Gastroesophageal sphincter (tissue), 4 donors: ENCODE results near the gene NOS1AP. TPM values are rescaled to one million over a fixed set of nuclear protein-coding genes. Genes with fewer than 3 reads are reported as not detected.
A peak's percentile ranks its signal among the peaks of the same experiment; 100 is the strongest.
"Not testable (repeated sequence)": the region's sequence is repeated elsewhere in the genome, so short reads cannot be mapped to it uniquely, and the experiment has no call there.

Experiments used
- ATAC-seq: fragments of 150-250 bp; one replicate; pipeline ENCODE4 v1.9.1; 2016; ENCODE audit warnings: mild to moderate bottlenecking, moderate library complexity
- H3K27ac ChIP-seq, 4 donors: fragments of 200-600 bp; sonication (generic) in 3 of 4; 1 replicate in 3 of 4; 2 replicates in 1 of 4; pipeline ENCODE4 v1.5.1; 2016 to 2019
- H3K27me3 ChIP-seq: fragments of 200-600 bp; sonication (generic); one replicate; pipeline ENCODE4 v1.5.1; 2019
- H3K36me3 ChIP-seq, 2 donors: fragments of 200-600 bp; sonication (generic); one replicate each; pipeline ENCODE4 v1.5.1; 2019; ENCODE audit warnings: control low read depth in 1 of 2
- H3K4me1 ChIP-seq, 3 donors: fragments of 200-600 bp; sonication (generic); 1 replicate in 2 of 3; 2 replicates in 1 of 3; pipeline ENCODE4 v1.5.1; 2016 to 2019; ENCODE audit warnings: control low read depth in 2 of 3
- H3K4me3 ChIP-seq, 2 donors: fragments of 200-600 bp; sonication (generic); one replicate each; pipeline ENCODE4 v1.5.1; 2019; ENCODE audit warnings: mild to moderate bottlenecking in 1 of 2, moderate library complexity in 1 of 2
- H3K9me3 ChIP-seq, 3 donors: fragments of 200-600 bp; sonication (generic); one replicate each; pipeline ENCODE4 v1.5.1; 2017 to 2019; ENCODE audit warnings: control low read depth in 2 of 3
- CTCF ChIP-seq, 4 experiments: fragments of 200-600 bp in 2 of 4; fragments of 450-650 bp in 2 of 4; sonication (generic) in 1 of 4; IDR thresholded peaks; one replicate each; pipeline ENCODE4 v1.5.1; 2017 to 2019; ENCODE audit warnings: antibody characterized with exemption in 4 of 4, mild to moderate bottlenecking in 2 of 4, moderate library complexity in 2 of 4
- EP300 ChIP-seq: sonication (generic); formaldehyde crosslinking; IDR thresholded peaks from one replicate; pipeline ENCODE4 v1.6.1; 2017; ENCODE audit warnings: antibody characterized with exemption, mild to moderate bottlenecking
- POLR2A ChIP-seq, 2 donors: fragments of 450-650 bp; IDR thresholded peaks; one replicate each; pipeline ENCODE4 v1.6.1; 2017; ENCODE audit warnings: antibody characterized with exemption in 2 of 2, mild to moderate bottlenecking in 2 of 2, moderate library complexity in 1 of 2
- POLR2AphosphoS5 ChIP-seq: sonication (generic); formaldehyde crosslinking; IDR thresholded peaks from one replicate; pipeline ENCODE4 v1.6.1; 2017; ENCODE audit warnings: antibody characterized with exemption
- WGBS, 2 donors: methylation state at CpG; one replicate each; pipeline ENCODE4 v1.1.5; 2018; ENCODE audit warnings: low coverage in 1 of 2; 5-methylcytosine and 5-hydroxymethylcytosine counted together
- total RNA-seq, 4 donors: library from RNA; depleted of rRNA; stranded (reverse); fragments of >200 nt; gene quantifications; one replicate each; pipeline ENCODE4 v1.1.0, GENCODE V29; 2016

The NOS1AP gene
- total RNA-seq, 4 donors from 2014 or later: 3.5 to 7.8 (median 4.1) TPM

GRCh38 chr1:162077648-162078299 is 8.3 kb downstream of the NOS1AP start:
- no peak for ATAC-seq
- Histone ChIP-seq H3K4me1 (peaks cover 0 to 28% (median 0%) of the 10 kb centered on the region in 3 donors), H3K27me3 (no peaks in the 10 kb centered on the region), H3K4me3 (no peak overlapping the region), H3K27ac (no peak overlapping the region), H3K36me3 (no peaks in the 10 kb centered on the region), H3K9me3 (peaks cover 0 to 3% (median 0%) of the 10 kb centered on the region in 3 donors)
- no peak for TF ChIP-seq EP300
- TF ChIP-seq CTCF (IDR thresholded peaks at IDR 0.05): no peak
- no peak for TF ChIP-seq POLR2A (IDR thresholded peaks at IDR 0.05)
- TF ChIP-seq POLR2AphosphoS5: no peak
- WGBS, 2 donors: 100% methylated on average over 1 of the region's 1 CpG

- Histone ChIP-seq H3K4me1 (peaks cover 0 to 26% (median 0%) of the 10 kb centered on the region in 3 donors), H3K27me3 (no peaks in the 10 kb centered on the region), H3K9me3 (peaks cover 0 to 3% (median 0%) of the 10 kb centered on the region in 3 donors), H3K27ac (no peak overlapping the region), H3K36me3 (no peaks in the 10 kb centered on the region), H3K4me3 (no peak overlapping the region)
- 86 to 100% methylated on average over 1 of the region's 1 CpG for WGBS, 2 donors
- no peak for ATAC-seq
- TF ChIP-seq EP300 (no peak), POLR2AphosphoS5 (no peak), CTCF (IDR thresholded peaks at IDR 0.05) (no peak), POLR2A (IDR thresholded peaks at IDR 0.05) (no peak)
These were observed 9.5 kb downstream of the NOS1AP start for GRCh38 chr1:162079030-162079429.

- Histone ChIP-seq H3K4me3 (no peak overlapping the region), H3K36me3 (no peaks in the 10 kb centered on the region), H3K9me3 (no peaks in the 10 kb centered on the region), H3K27ac (peak overlapping the region in 3 of 4 donors; percentile 5 to 25 (median 10)), H3K4me1 (peaks cover 0 to 26% (median 0%) of the 10 kb centered on the region in 3 donors), H3K27me3 (no peaks in the 10 kb centered on the region)
- TF ChIP-seq POLR2AphosphoS5 (no peak), POLR2A (IDR thresholded peaks at IDR 0.05) (no peak), EP300 (no peak), CTCF (IDR thresholded peaks at IDR 0.05) (no peak)
- WGBS, 2 donors: 17 to 28% methylated on average over 2 of the region's 2 CpGs
- ATAC-seq: no peak
These were observed 11.1 kb downstream of the NOS1AP start for GRCh38 chr1:162080472-162081015.

- Histone ChIP-seq H3K4me1 (peaks cover 0 to 26% (median 0%) of the 10 kb centered on the region in 3 donors), H3K36me3 (no peaks in the 10 kb centered on the region), H3K27ac (no peak overlapping the region), H3K9me3 (no peaks in the 10 kb centered on the region), H3K4me3 (no peak overlapping the region), H3K27me3 (no peaks in the 10 kb centered on the region)
- no peak for ATAC-seq
- TF ChIP-seq CTCF (IDR thresholded peaks at IDR 0.05) (no peak), POLR2AphosphoS5 (no peak), POLR2A (IDR thresholded peaks at IDR 0.05) (no peak), EP300 (no peak)
- 75 to 78% methylated on average over 1 of the region's 1 CpG for WGBS, 2 donors
These were observed 11.8 kb downstream of the NOS1AP start for GRCh38 chr1:162081316-162081715.

- not testable (repeated sequence) for H3K9me3 ChIP-seq, H3K27ac ChIP-seq, ATAC-seq, H3K4me3 ChIP-seq, H3K27me3 ChIP-seq, H3K36me3 ChIP-seq
- 93% methylated on average over 2 of the region's 2 CpGs; no CpG with 5 or more reads in 1 of the 2 donors for WGBS, 2 donors
- H3K4me1 ChIP-seq: peaks cover 0 to 26% (median 0%) of the 10 kb centered on the region in 3 donors
These were observed 12.6 kb downstream of the NOS1AP start for GRCh38 chr1:162082080-162082479.
